HepG2 (cell line): ENCODE data around the gene PKD1L1. TPM values are rescaled to one million over a fixed set of nuclear protein-coding genes. Genes with fewer than 3 reads are reported as not detected.
A peak's percentile ranks its signal among the peaks of the same experiment; 100 is the strongest.

Source experiments
- HDAC2 ChIP-seq: sonication (generic); formaldehyde crosslinking; IDR thresholded peaks from 2 replicates; pipeline ENCODE4 v1.4.0; 2020; ENCODE audit warnings: missing genetic modification reagents
- HOXA7 ChIP-seq: sonication (generic); formaldehyde crosslinking; IDR thresholded peaks from 2 replicates; pipeline ENCODE4 v1.8.1; 2022; ENCODE audit warnings: mild to moderate bottlenecking, missing genetic modification reagents, moderate library complexity
- IRX3 ChIP-seq: sonication (generic); formaldehyde crosslinking; IDR thresholded peaks from 2 replicates; pipeline ENCODE4 v1.8.1; 2023; ENCODE audit warnings: mild to moderate bottlenecking, low read depth, missing genetic modification reagents, borderline replicate concordance
- MAFF ChIP-seq: IDR thresholded peaks from 2 replicates; pipeline ENCODE4 v1.6.1; 2011; ENCODE audit warnings: low read depth, low read length, improper control_type of control experiment
- MIER2 ChIP-seq: IDR thresholded peaks from 2 replicates; pipeline ENCODE4 v1.6.1; 2016; ENCODE audit warnings: missing biosample characterization, missing genetic modification reagents
- NR2F2 ChIP-seq: IDR thresholded peaks from 2 replicates; pipeline ENCODE4 v1.6.1; 2012; ENCODE audit warnings: low read depth, inconsistent platforms, borderline replicate concordance
- SIX4 ChIP-seq: sonication (generic); formaldehyde crosslinking; IDR thresholded peaks from 2 replicates; pipeline ENCODE4 v1.4.0; 2020; ENCODE audit warnings: missing genetic modification reagents
- SMC3 ChIP-seq: IDR thresholded peaks from 2 replicates; pipeline ENCODE4 v1.6.1; 2011; ENCODE audit warnings: low read length, improper control_type of control experiment
- SMYD3 ChIP-seq: sonication (generic); formaldehyde crosslinking; IDR thresholded peaks from 2 replicates; pipeline ENCODE4 v1.8.1; 2023; ENCODE audit warnings: mild to moderate bottlenecking, missing genetic modification reagents
- SNRNP70 ChIP-seq: fragments of 200-400 bp; formaldehyde crosslinking; IDR thresholded peaks from 2 replicates; pipeline ENCODE4 v1.6.1; 2017; ENCODE audit warnings: mild to moderate bottlenecking, low read depth, low read length, moderate library complexity
- SOX6 ChIP-seq, 2 experiments: fragments of 450-650 bp in 1 of 2; sonication (generic) in 1 of 2; formaldehyde crosslinking in 1 of 2; IDR thresholded peaks; 2 replicates each; pipeline versions ENCODE4 v1.4.0 to v1.6.1; 2017 to 2020; ENCODE audit warnings: antibody characterized with exemption in 1 of 2, mild to moderate bottlenecking in 1 of 2, missing genetic modification reagents in 1 of 2
- SP5 ChIP-seq: IDR thresholded peaks from 2 replicates; pipeline ENCODE4 v1.6.1; 2016; ENCODE audit warnings: low read depth, borderline replicate concordance
- TSC22D2 ChIP-seq: sonication (generic); formaldehyde crosslinking; IDR thresholded peaks from 2 replicates; pipeline ENCODE4 v1.5.1; 2020; ENCODE audit warnings: missing genetic modification reagents, mild to moderate bottlenecking, borderline replicate concordance
- YY1 ChIP-seq: IDR thresholded peaks from 2 replicates; pipeline ENCODE4 v1.6.1; 2011; ENCODE audit warnings: low read length, low read depth, moderate library complexity, mild to moderate bottlenecking; ENCODE audit not compliant: insufficient read depth, insufficient replicate concordance
- ZBTB1 ChIP-seq: sonication (generic); formaldehyde crosslinking; IDR thresholded peaks from 2 replicates; pipeline ENCODE4 v1.4.0; 2020; ENCODE audit warnings: missing genetic modification reagents, borderline replicate concordance
- ZFP90 ChIP-seq: sonication (generic); formaldehyde crosslinking; IDR thresholded peaks from 2 replicates; pipeline ENCODE4 v1.8.0; 2022; ENCODE audit warnings: missing genetic modification reagents, mild to moderate bottlenecking, inconsistent platforms, borderline replicate concordance
- ZKSCAN5 ChIP-seq: sonication (generic); formaldehyde crosslinking; IDR thresholded peaks from 2 replicates; pipeline ENCODE4 v1.5.1; 2020; ENCODE audit warnings: mild to moderate bottlenecking, missing genetic modification reagents
- ZKSCAN8 ChIP-seq: IDR thresholded peaks from 2 replicates; pipeline ENCODE4 v1.6.1; 2016; ENCODE audit warnings: borderline replicate concordance, missing genetic modification reagents, missing compliant biosample characterization
- ZNF136 ChIP-seq: sonication (generic); formaldehyde crosslinking; IDR thresholded peaks from 2 replicates; pipeline ENCODE4 v1.8.1; 2022; ENCODE audit warnings: low read depth, mild to moderate bottlenecking, moderate library complexity, missing genetic modification reagents
- ZNF30 ChIP-seq: sonication (generic); formaldehyde crosslinking; IDR thresholded peaks from 2 replicates; pipeline ENCODE4 v1.5.0; 2020; ENCODE audit warnings: mild to moderate bottlenecking, missing genetic modification reagents
- ZNF331 ChIP-seq: sonication (generic); formaldehyde crosslinking; IDR thresholded peaks from 2 replicates; pipeline ENCODE4 v1.4.0; 2020; ENCODE audit warnings: missing genetic modification reagents
- ZNF44 ChIP-seq: sonication (generic); formaldehyde crosslinking; IDR thresholded peaks from 2 replicates; pipeline ENCODE4 v1.5.1; 2020; ENCODE audit warnings: mild to moderate bottlenecking, missing genetic modification reagents
- ZNF549 ChIP-seq: sonication (generic); formaldehyde crosslinking; IDR thresholded peaks from 2 replicates; pipeline ENCODE4 v1.5.0; 2020; ENCODE audit warnings: missing genetic modification reagents
- ZNF556 ChIP-seq: sonication (generic); formaldehyde crosslinking; IDR thresholded peaks from 2 replicates; pipeline ENCODE4 v1.4.0; 2020; ENCODE audit warnings: mild to moderate bottlenecking, missing genetic modification reagents, borderline replicate concordance
- ZNF7 ChIP-seq: IDR thresholded peaks from 2 replicates; pipeline ENCODE4 v1.6.1; 2016; ENCODE audit warnings: missing biosample characterization, missing genetic modification reagents
- ZNF776 ChIP-seq: sonication (generic); formaldehyde crosslinking; IDR thresholded peaks from 2 replicates; pipeline ENCODE4 v1.4.0; 2020; ENCODE audit warnings: mild to moderate bottlenecking, missing genetic modification reagents
- ZNF841 ChIP-seq: sonication (generic); formaldehyde crosslinking; IDR thresholded peaks from 2 replicates; pipeline ENCODE4 v1.8.1; 2023; ENCODE audit warnings: missing genetic modification reagents, borderline replicate concordance
- ZSCAN25 ChIP-seq: sonication (generic); formaldehyde crosslinking; IDR thresholded peaks from 2 replicates; pipeline ENCODE4 v1.8.0; 2022; ENCODE audit warnings: mild to moderate bottlenecking, missing genetic modification reagents
- polyA plus RNA-seq, 8 experiments: library from polyadenylated mRNA; depleted of rRNA in 3 of 8; stranded (reverse) in 7 of 8; unstranded in 1 of 8; fragments of >200 nt; fragmentation: Illumina TruSeq in 4 of 8; extraction: Trizol in 4 of 8; gene quantifications; 2 replicates each; pipeline versions ENCODE4 v1.2.1 to v1.2.3, GENCODE V29; 2011 to 2016; ENCODE audit warnings: low read depth in 4 of 8, missing spikeins in 1 of 8, mixed read lengths in 1 of 8; ENCODE audit not compliant: insufficient read depth in 1 of 8
- total RNA-seq, 5 experiments: library from RNA; depleted of rRNA; stranded (reverse); fragments of >200 nt; fragmentation: Illumina TruSeq; extraction: Trizol; gene quantifications; 2 replicates each; pipeline ENCODE4 v1.2.3, GENCODE V29; 2016; ENCODE audit warnings: low read depth in 1 of 5
- TF ChIP-seq, protein P1 (sequence below): sonication (generic); formaldehyde crosslinking; IDR thresholded peaks from 2 replicates; pipeline ENCODE4 v1.4.0; 2020; ENCODE audit warnings: missing genetic modification reagents, borderline replicate concordance
- TF ChIP-seq, protein P2 (sequence below): sonication (generic); formaldehyde crosslinking; IDR thresholded peaks from 2 replicates; pipeline ENCODE4 v1.4.0; 2020; ENCODE audit warnings: missing genetic modification reagents

The PKD1L1 gene
- total and polyA plus RNA-seq, 2 of the 13 experiments (the other 11 are each of a cell fraction or from before 2014, with no cell fraction given) = 0.01 TPM; not detected in 1

DNA sequence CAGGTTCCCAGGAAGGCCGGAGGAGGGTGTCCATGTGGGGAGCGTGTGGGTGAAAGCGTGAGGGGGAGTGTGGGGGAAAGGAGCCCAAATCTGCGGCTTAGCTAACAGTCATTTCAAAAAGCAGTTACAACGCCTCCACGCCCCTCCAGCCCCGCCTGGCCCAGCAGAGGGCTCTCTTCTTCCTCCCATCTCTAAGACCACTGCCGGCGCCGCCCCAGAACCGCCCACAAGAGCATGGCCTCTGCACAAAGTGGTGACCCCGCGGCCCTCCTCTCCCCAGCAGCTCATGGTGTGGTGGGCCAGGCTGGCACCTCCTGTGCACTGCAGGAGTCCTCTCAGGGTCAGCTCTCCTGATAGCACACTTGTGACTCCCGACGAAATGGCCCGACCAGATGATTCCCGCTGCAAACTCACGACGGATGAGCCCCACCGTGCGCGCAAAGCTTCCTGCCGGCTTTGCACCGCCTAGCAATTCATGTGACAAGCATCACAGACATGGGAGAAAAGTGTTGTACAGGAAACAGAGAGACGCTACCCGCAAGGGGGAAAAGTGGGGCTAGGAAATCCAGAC lies 43.6 kb upstream of the PKD1L1 start (continued):
- TF ChIP-seq ZNF7 (CRISPR knock-in tag) (no peak), SIX4 (CRISPR knock-in tag) (no peak), SOX6 (IDR thresholded peaks at IDR 0.05) (no peak), SOX6 (CRISPR knock-in tag; IDR thresholded peaks at IDR 0.05) (peak; percentile 44), HDAC2 (CRISPR knock-in tag) (peak; percentile 63; the same call in 1 of the 2 replicates), ZBTB1 (CRISPR knock-in tag) (no peak), MAFF (no peak), ZKSCAN8 (CRISPR knock-in tag) (no peak), HOXA7 (CRISPR knock-in tag) (no peak), SMC3 (0 out of 2 replicates have a peak, but pooled peaks have one; percentile 11), ZNF776 (CRISPR knock-in tag) (no peak), NR2F2 (no peak), TSC22D2 (peak; percentile 61; the same call in 1 of the 2 replicates), YY1 (peak; percentile 69), ZNF136 (CRISPR knock-in tag) (peak; percentile 33; the same call in 1 of the 2 replicates), ZNF549 (no peak), SMYD3 (CRISPR knock-in tag) (no peak), IRX3 (CRISPR knock-in tag) (no peak), ZFP90 (no peak), ZSCAN25 (0 out of 2 replicates have a peak, but pooled peaks have one; percentile 22), ZNF556 (0 out of 2 replicates have a peak, but pooled peaks have one; percentile 62), ZKSCAN5 (no peak), ZNF331 (CRISPR knock-in tag) (0 out of 2 replicates have a peak, but pooled peaks have one; percentile 28), SNRNP70 (no peak), ZNF44 (no peak), ZNF841 (CRISPR knock-in tag) (no peak), MIER2 (CRISPR knock-in tag) (no peak), ZNF30 (CRISPR knock-in tag) (no peak), SP5 (peak; percentile 72)
- TF ChIP-seq, protein P1, sequence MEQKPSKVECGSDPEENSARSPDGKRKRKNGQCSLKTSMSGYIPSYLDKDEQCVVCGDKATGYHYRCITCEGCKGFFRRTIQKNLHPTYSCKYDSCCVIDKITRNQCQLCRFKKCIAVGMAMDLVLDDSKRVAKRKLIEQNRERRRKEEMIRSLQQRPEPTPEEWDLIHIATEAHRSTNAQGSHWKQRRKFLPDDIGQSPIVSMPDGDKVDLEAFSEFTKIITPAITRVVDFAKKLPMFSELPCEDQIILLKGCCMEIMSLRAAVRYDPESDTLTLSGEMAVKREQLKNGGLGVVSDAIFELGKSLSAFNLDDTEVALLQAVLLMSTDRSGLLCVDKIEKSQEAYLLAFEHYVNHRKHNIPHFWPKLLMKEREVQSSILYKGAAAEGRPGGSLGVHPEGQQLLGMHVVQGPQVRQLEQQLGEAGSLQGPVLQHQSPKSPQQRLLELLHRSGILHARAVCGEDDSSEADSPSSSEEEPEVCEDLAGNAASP (CRISPR knock-in tag) = 0 out of 2 replicates have a peak, but pooled peaks have one; percentile 26
- TF ChIP-seq, protein P2, sequence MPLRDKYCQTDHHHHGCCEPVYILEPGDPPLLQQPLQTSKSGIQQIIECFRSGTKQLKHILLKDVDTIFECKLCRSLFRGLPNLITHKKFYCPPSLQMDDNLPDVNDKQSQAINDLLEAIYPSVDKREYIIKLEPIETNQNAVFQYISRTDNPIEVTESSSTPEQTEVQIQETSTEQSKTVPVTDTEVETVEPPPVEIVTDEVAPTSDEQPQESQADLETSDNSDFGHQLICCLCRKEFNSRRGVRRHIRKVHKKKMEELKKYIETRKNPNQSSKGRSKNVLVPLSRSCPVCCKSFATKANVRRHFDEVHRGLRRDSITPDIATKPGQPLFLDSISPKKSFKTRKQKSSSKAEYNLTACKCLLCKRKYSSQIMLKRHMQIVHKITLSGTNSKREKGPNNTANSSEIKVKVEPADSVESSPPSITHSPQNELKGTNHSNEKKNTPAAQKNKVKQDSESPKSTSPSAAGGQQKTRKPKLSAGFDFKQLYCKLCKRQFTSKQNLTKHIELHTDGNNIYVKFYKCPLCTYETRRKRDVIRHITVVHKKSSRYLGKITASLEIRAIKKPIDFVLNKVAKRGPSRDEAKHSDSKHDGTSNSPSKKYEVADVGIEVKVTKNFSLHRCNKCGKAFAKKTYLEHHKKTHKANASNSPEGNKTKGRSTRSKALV = 0 out of 2 replicates have a peak, but pooled peaks have one; percentile 31
